Stimulated activated naive CD4-positive, alpha-beta T cell treated with Interleukin-2 at 50 U/mL for 16 hours (primary cell): ENCODE data around the gene PBX4.

Experiments used
- DNase-seq: peaks from one replicate; lab custom pipeline; 2025; lab: John Stamatoyannopoulos, UW

PBX4 gene

GRCh38 chr19:19588546-19588945 lies 29.9 kb downstream of the PBX4 start:
- no peak for DNase-seq

- no peak for DNase-seq
Measured at GRCh38 chr19:19587771-19588170, 30.7 kb downstream of the PBX4 start.

- DNase-seq, result no peak
Measured at GRCh38 chr19:19584356-19584755, 34.1 kb downstream of the PBX4 start.

- no peak for DNase-seq
Measured at GRCh38 chr19:19582471-19582870, 36.0 kb downstream of the PBX4 start.

- DNase-seq, result no peak
Measured at GRCh38 chr19:19581391-19581790, 37.1 kb downstream of the PBX4 start.

- DNase-seq, result no peak
Measured at GRCh38 chr19:19580418-19580817, 38.1 kb downstream of the PBX4 start.

- DNase-seq, result no peak
Measured at GRCh38 chr19:19579533-19580361, 38.7 kb downstream of the PBX4 start.

GRCh38 chr19:19578252-19578651 lies 40.2 kb downstream of the PBX4 start:
- DNase-seq, result no peak

GRCh38 chr19:19575411-19575810 lies 43.1 kb downstream of the PBX4 start:
- no peak for DNase-seq

- DNase-seq, result no peak
Measured at GRCh38 chr19:19571071-19571786, 47.3 kb downstream of the PBX4 start.

GRCh38 chr19:19570571-19570970 lies 47.9 kb downstream of the PBX4 start:
- no peak for DNase-seq

- no peak for DNase-seq
Measured at GRCh38 chr19:19568802-19569756, 49.4 kb downstream of the PBX4 start.

GRCh38 chr19:19567391-19567790 lies 51.1 kb downstream of the PBX4 start:
- DNase-seq, result no peak

- DNase-seq, result no peak
Measured at GRCh38 chr19:19566306-19566705, 52.2 kb downstream of the PBX4 start.

- no peak for DNase-seq
Measured at GRCh38 chr19:19563348-19563848, 55.1 kb downstream of the PBX4 start.

- no peak for DNase-seq
Measured at GRCh38 chr19:19562665-19563347, 55.7 kb downstream of the PBX4 start.

- no peak for DNase-seq
Measured at GRCh38 chr19:19561946-19562664, 56.4 kb downstream of the PBX4 start.

- no peak for DNase-seq
Measured at GRCh38 chr19:19559931-19560330, 58.6 kb downstream of the PBX4 start.

GRCh38 chr19:19558636-19559035 lies 59.9 kb downstream of the PBX4 start:
- DNase-seq, result no peak

GRCh38 chr19:19558055-19558454 lies 60.4 kb downstream of the PBX4 start:
- no peak for DNase-seq
